ES-I3 (cell line): ENCODE results near the gene MCUR1.
"Not testable (repeated sequence)": the region's sequence is repeated elsewhere in the genome, so short reads cannot be mapped to it uniquely, and the experiment has no call there.

Experiments used
- H3K36me3 ChIP-seq: 2 replicates; pipeline ENCODE4 v1.6.1; 2013; ENCODE audit warnings: mild to moderate bottlenecking, low read length, control low read depth, moderate library complexity; ENCODE audit not compliant: insufficient read depth
- H3K4me1 ChIP-seq: 2 replicates; pipeline ENCODE4 v1.6.1; 2013; ENCODE audit warnings: mild to moderate bottlenecking, control low read depth, low read length; ENCODE audit not compliant: insufficient read depth
- H3K9ac ChIP-seq: 2 replicates; pipeline ENCODE4 v1.6.1; 2013; ENCODE audit warnings: low read depth, mild to moderate bottlenecking, low read length, moderate library complexity
- H3K9me3 ChIP-seq: 2 replicates; pipeline ENCODE4 v1.6.1; 2013; ENCODE audit warnings: mild to moderate bottlenecking, low read length, moderate library complexity; ENCODE audit not compliant: control insufficient read depth, insufficient read depth

MCUR1 gene

DNA sequence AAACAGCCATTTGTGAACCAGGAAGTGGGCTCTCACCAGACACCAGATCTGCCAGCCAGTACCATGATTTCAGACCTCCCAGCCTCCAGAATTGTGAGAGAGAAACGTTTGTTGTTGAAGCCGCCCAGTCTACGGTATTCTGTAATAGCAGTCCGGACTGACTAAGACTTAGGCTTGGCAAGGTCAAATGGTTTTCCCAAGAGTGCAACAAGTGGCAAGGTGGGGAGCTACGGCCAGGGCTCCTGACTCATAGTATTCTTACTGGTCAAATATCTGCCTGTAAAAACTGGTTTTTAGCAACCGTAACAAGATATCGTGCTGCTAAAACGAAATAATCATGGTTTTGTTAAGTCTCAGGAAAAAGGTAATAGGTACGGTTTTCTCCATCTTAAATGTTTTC is 37.8 kb downstream of the MCUR1 start:
- Histone ChIP-seq H3K4me1 (no peaks in the 10 kb centered on the region), H3K9me3 (no peaks in the 10 kb centered on the region), H3K36me3 (no peaks in the 10 kb centered on the region), H3K9ac (no peak overlapping the region)

DNA sequence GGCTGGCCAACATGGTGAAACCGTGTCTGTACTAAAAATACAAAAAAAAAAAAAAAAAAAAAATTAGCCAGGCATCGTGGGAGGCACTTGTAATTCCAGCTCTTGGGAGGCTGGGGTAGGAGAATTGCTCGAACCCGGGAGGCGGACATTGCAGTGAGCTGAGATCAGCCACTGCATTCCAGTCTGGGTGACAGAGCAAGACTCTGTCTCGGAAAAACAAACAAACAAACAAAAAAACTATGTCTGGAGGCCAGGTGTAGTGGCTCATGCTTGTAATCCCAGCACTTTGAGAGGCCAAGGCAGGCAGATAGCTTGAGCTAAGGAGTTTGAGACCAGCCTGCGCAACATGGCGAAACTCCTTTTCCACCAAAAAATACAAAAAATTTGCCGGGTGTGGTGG is 38.9 kb downstream of the MCUR1 start:
- not testable (repeated sequence) for H3K4me1 ChIP-seq, H3K36me3 ChIP-seq, H3K9ac ChIP-seq, H3K9me3 ChIP-seq

DNA sequence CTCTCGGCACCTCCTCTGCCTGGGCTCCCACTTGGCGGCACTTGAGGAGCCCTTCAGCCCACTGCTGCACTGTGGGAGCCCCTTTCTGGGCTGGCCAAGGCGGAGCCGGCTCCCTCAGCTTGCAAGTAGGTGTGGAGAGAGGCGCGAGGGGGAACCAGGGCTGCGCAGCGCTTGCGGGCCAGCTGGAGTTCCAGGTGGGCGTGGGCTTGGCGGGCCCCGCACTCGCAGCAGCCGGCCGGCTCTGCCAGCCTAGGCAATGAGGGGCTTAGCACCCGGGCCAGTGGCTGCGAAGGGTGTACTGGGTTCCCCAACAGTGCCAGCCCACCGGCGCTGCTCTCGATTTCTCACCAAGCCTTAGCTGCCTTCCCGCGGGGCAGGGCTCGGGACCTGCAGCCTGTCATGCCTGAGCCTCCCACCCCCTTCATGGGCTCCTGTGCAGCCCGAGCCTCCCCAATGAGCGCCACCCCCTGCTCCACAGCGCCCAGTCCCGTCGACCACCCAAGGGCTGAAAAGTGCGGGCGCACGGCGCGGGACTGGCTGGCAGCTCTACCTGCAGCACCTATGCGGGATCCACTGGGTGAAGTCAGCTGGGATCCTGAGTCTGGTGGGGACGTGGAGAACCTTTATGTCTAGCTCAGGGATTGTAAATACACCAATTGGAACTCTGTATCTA is 41.9 kb downstream of the MCUR1 start:
- H3K36me3 ChIP-seq, H3K9me3 ChIP-seq, H3K9ac ChIP-seq, H3K4me1 ChIP-seq: not testable (repeated sequence)

DNA sequence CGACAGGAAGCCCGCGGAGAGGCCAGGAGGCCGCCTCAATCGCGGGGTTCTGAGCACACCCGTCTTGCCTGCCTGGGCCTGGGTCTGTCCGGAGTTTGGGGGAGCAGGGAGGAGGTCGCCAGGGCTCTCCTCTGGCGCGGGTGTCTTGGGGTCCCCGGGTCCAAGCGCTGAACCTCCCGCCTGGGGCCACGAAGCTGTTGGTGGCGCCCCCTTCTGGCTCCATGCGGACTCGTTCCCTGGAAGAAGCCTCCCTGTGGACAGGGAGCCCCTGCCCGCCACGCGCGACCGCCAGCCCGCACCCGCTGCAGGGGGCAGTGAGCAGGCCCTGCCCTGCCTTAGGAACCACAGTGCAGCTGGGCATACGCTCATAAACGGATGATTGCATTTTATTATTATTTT is 44.7 kb downstream of the MCUR1 start:
- H3K36me3 ChIP-seq = no peaks in the 10 kb centered on the region
- no peaks in the 10 kb centered on the region for H3K9me3 ChIP-seq
- H3K4me1 ChIP-seq = peaks cover 6% of the 10 kb centered on the region
- no peak overlapping the region for H3K9ac ChIP-seq

DNA sequence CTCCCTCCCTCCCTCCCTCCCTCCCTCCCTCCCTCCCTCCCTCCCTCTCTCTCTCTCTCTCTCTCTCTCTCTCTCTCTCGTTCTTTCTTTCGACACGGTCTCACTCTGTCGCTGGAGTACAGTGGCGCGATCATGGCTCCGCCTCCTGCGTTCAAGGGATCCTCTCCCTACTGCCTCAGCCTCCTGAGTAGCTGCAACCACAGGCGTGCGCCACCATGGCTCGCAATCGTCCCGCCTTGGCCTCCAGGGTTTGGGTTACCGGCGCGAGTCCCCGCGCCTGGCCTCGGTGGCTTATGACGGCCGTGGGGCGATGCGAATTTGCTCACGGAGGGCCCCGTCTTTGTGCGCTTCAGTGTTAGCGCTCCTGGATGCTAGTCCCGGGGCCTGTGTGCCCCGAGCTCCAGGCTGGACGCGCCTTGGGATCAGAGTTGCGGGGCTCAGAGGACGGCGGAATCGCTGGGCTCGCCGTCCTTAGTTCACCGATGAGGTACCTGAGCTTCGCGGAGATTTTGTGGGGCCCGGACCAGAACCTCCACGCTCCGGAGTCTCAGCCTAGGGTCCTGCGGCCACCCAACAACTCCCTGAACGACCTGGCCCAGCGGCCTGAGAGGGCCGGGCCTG is 45.2 kb downstream of the MCUR1 start:
- H3K9me3 ChIP-seq = peaks cover 1% of the 10 kb centered on the region
- no peak overlapping the region for H3K9ac ChIP-seq
- H3K36me3 ChIP-seq = no peaks in the 10 kb centered on the region
- H3K4me1 ChIP-seq = peaks cover 6% of the 10 kb centered on the region

DNA sequence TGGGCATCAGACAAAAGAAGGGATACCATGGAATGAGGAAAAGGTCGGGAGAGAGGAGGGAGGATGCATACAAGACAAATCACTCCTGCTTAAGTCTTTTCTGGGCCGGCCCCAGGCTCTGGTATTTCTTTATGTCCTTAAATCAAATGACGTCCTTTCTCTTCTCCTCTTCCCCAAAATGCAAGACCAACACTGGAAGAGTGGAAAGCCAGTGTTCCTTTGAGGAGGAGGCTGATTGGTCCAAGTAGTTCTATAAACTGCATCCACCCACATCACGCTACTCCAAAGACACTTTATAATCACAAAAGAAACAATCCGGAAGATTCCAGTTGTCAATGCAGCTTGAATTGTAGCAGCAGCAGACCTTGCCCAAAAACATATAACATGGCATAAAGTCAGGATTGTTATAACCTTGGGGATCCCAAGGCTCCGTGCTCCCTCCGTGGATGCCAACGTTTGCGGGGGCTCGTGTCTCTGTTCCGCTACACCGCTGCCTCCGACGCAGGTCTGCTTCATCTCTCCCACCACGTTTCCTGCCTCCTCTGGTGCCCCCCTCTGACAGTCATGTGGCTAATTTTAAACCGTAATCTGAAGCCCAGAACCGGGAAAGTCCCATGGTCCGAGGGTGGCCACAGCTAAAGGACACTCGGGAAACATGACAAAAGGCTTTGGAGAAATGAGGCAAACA is 47.1 kb downstream of the MCUR1 start:
- Histone ChIP-seq H3K36me3 (no peaks in the 10 kb centered on the region), H3K4me1 (peaks cover 6% of the 10 kb centered on the region), H3K9ac (peak overlapping the region; percentile 17; the same call in 1 of the 2 replicates), H3K9me3 (peaks cover 3% of the 10 kb centered on the region)

DNA sequence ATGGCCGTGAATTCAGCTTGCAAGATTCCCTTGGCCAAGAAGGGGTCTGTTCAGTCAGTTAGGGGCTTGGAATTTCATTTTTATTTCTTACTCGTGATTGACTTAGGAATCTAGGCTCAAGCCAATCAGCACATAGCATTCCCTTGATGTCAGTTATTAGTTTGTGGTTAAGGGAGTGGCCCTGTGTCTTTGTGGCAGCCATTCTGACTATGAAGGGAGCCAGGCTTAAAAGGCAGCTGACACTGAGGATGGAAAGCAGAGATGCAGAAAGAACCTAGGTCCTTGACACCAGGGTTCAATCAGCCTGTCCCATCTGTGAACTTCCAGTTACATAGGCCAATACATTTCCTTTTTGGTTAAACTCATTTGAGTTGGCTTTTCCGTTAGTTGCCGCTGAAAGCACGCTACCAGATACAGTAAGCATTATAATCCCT is 48.1 kb downstream of the MCUR1 start:
- H3K4me1 ChIP-seq = peaks cover 6% of the 10 kb centered on the region

DNA sequence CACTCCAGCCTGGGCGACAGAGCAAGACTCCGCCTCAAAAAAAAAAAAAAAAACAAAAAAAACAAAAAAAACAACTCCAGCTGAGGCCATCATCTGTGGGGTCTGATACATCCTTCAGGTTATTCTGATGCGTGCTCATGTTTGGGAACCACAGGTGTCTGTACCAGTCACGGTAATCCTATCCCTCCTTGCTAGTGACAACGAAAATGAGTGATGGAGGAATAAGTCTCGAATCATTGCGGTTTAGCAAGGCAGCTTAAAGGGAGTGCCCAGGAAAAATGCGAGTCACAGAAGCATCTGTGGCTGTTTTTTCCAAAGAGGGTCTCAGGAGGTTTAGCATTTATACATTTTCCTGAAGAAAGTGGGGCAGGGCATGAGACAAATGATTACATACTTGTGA is 48.8 kb downstream of the MCUR1 start:
- peaks cover 3% of the 10 kb centered on the region for H3K9me3 ChIP-seq
- no peak overlapping the region for H3K9ac ChIP-seq
- H3K4me1 ChIP-seq = peaks cover 6% of the 10 kb centered on the region
- no peaks in the 10 kb centered on the region for H3K36me3 ChIP-seq

More for the DNA sequence above, 48.1 kb downstream of the MCUR1 start:
- H3K36me3 ChIP-seq = no peaks in the 10 kb centered on the region
- H3K9ac ChIP-seq = no peak overlapping the region
- peaks cover 3% of the 10 kb centered on the region for H3K9me3 ChIP-seq

DNA sequence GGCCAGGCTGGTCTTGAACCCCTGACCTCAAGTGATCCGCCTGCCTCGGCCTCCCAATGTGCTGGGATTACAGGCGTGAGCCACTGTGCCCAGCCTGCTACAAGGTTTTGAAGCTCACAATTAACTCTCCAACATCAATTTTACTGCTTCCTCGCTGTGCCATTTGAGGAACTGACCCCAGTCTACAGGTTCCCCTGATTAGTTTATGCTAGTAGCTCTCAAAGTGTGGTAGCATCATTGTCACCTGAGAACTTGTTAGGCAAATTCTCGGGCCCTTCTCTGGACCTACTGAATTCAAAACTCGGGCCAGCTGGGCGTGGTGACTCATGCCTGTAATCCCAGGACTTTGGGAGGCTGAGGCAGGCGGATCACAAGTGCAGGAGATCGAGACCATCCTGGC is 49.4 kb downstream of the MCUR1 start:
- H3K9me3 ChIP-seq = peaks cover 3% of the 10 kb centered on the region
- H3K4me1 ChIP-seq = peaks cover 6% of the 10 kb centered on the region
- no peak overlapping the region for H3K9ac ChIP-seq
- H3K36me3 ChIP-seq = no peaks in the 10 kb centered on the region

DNA sequence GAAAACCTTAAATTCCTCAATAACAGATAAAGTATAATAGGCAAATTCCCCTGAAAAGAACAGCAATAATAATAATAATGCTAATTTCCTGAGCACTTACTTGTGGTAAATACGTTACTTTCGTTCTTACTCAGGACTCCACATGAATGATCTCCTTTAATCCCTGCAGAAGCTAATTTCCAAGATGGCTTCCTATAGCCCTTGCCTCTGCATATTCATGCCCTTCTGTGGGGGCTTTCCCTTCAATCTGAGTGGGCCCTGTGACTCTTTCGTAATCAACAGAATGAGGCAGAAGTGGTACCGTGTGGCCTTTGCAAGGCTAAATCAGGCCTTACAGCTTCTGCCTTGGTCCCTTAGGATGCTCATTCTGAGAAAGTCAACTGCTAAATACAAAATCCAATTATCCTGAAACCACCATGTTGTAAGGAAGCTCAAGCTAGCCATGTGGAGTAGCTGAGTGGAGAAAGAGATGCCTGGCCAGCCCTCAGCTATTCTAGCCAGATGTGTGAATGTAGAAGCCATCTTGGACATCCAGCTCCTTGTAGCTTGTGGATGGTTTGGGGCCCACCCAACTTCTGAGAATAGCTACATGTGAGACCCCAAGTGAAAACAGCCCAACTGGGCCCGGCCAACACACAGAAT is 50.5 kb downstream of the MCUR1 start:
- peaks cover 6% of the 10 kb centered on the region for H3K4me1 ChIP-seq
- H3K9me3 ChIP-seq = peaks cover 3% of the 10 kb centered on the region
- no peaks in the 10 kb centered on the region for H3K36me3 ChIP-seq
- H3K9ac ChIP-seq = no peak overlapping the region

DNA sequence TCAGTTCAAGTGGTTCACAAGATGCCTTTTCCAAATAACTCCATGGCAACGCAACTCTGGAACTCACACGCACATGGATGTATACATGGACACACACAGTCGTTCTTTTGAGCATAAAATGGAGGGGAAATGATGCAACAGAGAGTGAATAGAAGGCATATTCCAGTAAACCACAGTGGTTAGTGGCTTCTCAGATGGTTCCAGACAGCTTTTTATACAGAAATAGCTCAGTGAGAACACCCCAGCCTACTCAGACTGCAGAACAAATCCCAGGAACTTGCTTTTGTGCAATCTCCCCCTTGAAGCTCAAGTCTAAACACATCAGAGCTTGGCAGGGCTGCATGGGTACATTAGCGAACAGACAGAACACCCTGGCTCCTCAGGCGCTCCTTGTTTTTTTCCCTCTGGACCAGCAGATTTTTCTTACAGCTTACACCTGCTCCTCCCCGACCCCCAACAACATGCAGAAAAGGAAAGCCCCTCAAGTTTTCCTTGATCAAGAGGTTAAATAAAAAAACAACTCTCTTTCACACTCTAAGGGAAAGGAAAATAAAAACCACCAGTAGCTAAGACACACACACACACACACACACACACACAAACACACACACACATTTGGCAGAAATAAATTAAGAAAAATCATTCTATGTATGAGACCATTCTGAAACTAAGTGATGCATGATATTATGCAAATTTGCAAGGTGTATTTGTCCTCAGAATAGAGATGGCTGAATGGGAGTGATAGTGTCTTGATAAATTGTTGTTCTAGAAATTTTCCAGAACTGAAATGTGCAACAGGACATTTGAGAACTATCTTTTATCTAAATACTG is 51.5 kb downstream of the MCUR1 start:
- H3K36me3 ChIP-seq = no peaks in the 10 kb centered on the region
- peaks cover 6% of the 10 kb centered on the region for H3K4me1 ChIP-seq
- H3K9ac ChIP-seq = no peak overlapping the region
- H3K9me3 ChIP-seq = peaks cover 3% of the 10 kb centered on the region

DNA sequence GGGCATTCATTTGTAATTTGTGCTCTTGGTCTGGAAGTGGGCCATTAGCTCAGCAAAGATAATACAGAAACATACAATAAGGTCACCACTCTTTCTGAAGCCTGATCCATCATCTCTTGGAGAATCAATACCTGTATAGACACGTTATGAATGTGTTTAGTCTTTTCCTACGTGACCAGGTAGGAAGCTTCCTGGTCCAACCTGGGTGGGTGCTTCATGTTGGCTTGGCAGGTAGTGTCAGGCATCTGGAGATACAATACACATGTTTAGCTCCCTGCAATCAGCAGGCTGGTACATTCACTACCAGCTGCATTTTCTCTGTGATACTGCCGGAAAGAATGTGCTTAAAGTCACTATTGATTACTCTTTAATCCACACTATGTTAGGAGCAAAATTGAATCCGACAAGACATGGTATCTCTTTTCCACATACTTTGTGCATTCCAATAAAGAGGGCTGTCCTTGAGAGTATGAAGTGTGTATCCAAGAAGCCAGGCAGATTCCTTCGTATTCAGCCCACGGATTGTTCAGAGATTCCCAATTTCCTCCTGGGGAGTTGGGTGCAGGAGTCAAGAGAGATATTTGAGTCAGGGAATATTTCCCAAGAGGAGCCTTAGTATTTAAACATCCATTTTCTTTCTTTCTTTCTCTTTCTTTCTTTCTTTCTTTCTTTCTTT is 52.9 kb downstream of the MCUR1 start:
- H3K4me1 ChIP-seq = peaks cover 6% of the 10 kb centered on the region
- H3K9ac ChIP-seq = no peak overlapping the region
- H3K9me3 ChIP-seq = peaks cover 3% of the 10 kb centered on the region
- no peaks in the 10 kb centered on the region for H3K36me3 ChIP-seq

DNA sequence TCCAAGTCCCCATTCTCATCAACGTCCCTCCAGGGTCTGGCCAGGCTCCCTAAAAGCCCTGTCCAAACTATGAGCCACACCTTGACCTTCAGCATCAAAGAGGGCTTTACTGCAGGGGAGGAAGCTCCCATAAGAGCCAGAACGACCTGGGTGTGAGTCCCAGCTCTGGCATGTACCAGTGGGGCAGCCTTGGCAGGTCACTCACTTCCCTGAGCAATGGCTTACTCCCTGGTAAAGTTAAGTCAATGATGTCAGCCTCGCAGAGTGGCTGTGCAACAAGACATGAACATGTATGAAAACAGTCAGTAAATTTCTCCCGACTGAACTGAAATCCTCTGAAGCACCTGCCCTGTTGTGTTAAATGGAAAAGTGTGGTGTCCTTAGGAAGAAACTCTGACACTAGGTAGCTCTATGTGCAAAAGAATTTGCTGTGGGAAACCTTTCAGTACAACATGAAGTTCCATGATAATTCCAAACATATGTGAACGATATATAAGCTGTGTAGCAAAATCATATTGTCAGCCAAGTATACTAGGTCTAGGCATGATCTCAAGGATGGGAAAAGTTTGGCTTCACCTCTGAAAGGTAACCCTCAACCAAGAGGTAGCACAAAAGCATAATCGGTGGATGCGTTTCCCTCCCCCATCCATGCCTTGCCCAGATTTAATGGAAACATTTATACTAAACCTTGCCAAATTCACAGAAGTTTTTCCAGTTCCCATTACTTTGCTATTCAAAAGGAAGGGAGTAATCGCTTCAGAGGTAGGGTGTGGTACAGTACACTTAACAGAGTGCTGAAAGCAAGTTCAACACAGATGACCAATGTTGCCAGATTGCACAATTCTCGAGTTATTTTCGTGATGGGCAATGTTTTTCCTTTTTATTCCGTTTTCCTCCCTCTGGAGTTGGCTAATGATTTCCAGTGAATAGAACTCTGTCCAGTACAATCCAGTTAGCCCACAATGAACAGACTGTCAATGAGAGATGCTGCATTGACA is 53.8 kb downstream of the MCUR1 start:
- H3K9ac ChIP-seq = no peak overlapping the region
- H3K4me1 ChIP-seq = no peaks in the 10 kb centered on the region

More for the DNA sequence above, 53.8 kb downstream of the MCUR1 start:
- Histone ChIP-seq H3K9me3 (peaks cover 3% of the 10 kb centered on the region), H3K36me3 (no peaks in the 10 kb centered on the region)
